Measurements from ENCODE around the gene TRANK1. TPM values are rescaled to one million over a fixed set of nuclear protein-coding genes. Genes with fewer than 3 reads are reported as not detected.

The TRANK1 gene
- total RNA-seq, 5 donors from 2014 or later (not counting 1 experiment from before 2014, with no cell fraction given): 96.0 to 160 (median 127) TPM

GRCh38 chr3:36815375-36815774 lies 129.5 kb downstream of the TRANK1 start:
- 98% methylated on average over 5 of the region's 9 CpGs for WGBS (ENCODE audit: insufficient coverage)
- Histone ChIP-seq H3K4me1 (ENCODE audit: control insufficient read depth in 1 of 2, extremely low read depth in 1 of 2, insufficient read depth in 2 of 2, low read length in 2 of 2) (no peaks in the 10 kb centered on the region), H3K4me3 (ENCODE audit: control insufficient read depth in 1 of 2, extremely low read depth in 1 of 2, low read length in 1 of 2) (no peak overlapping the region), H3K36me3 (ENCODE audit: control insufficient read depth in 2 of 2, extremely low read depth in 1 of 2, insufficient read depth in 1 of 2, low read length in 1 of 2) (no peaks in the 10 kb centered on the region), H3K27ac (ENCODE audit: low read length) (no peak overlapping the region), H3K9me3 (no peaks in the 10 kb centered on the region), H3K27me3 (replicated peaks in 1 of 2; ENCODE audit: control insufficient read depth in 2 of 2, extremely low read depth in 1 of 2, insufficient read depth in 2 of 2, low read length in 1 of 2) (no peaks in the 10 kb centered on the region)
- peaks cover 2 to 4% of the 10 kb centered on the region in 2 donors for H3K27me3 Mint-ChIP-seq
- H3K4me3 Mint-ChIP-seq: no peak overlapping the region
- H3K4me1 Mint-ChIP-seq: no peaks in the 10 kb centered on the region
- H3K27ac Mint-ChIP-seq: no peak overlapping the region
- DNase-seq: no peak
- no peaks in the 10 kb centered on the region for H3K9me3 Mint-ChIP-seq
- ATAC-seq (replicated peaks in 1 of 4): no peak
- ChIA-PET POLR2A (no interaction called here), CTCF (no interaction called here)
- no peaks in the 10 kb centered on the region for H3K36me3 Mint-ChIP-seq

- no peak for DNase-seq
- Histone ChIP-seq H3K36me3 (ENCODE audit: control insufficient read depth in 2 of 2, extremely low read depth in 1 of 2, insufficient read depth in 1 of 2, low read length in 1 of 2) (no peaks in the 10 kb centered on the region), H3K27ac (ENCODE audit: low read length) (no peak overlapping the region), H3K9me3 (no peaks in the 10 kb centered on the region), H3K4me3 (ENCODE audit: control insufficient read depth in 1 of 2, extremely low read depth in 1 of 2, low read length in 1 of 2) (no peak overlapping the region), H3K4me1 (ENCODE audit: control insufficient read depth in 1 of 2, extremely low read depth in 1 of 2, insufficient read depth in 2 of 2, low read length in 2 of 2) (no peaks in the 10 kb centered on the region), H3K27me3 (replicated peaks in 1 of 2; ENCODE audit: control insufficient read depth in 2 of 2, extremely low read depth in 1 of 2, insufficient read depth in 2 of 2, low read length in 1 of 2) (no peaks in the 10 kb centered on the region)
- ChIA-PET CTCF (no interaction called here), POLR2A (no interaction called here)
- Mint-ChIP-seq H3K4me3 (no peak overlapping the region), H3K27me3 (peaks cover 2 to 4% of the 10 kb centered on the region in 2 donors), H3K9me3 (no peaks in the 10 kb centered on the region), H3K4me1 (no peaks in the 10 kb centered on the region), H3K36me3 (no peaks in the 10 kb centered on the region), H3K27ac (no peak overlapping the region)
- ATAC-seq (replicated peaks in 1 of 4): no peak
- WGBS (ENCODE audit: insufficient coverage): 92% methylated on average over 3 of the region's 4 CpGs
Measured at GRCh38 chr3:36814776-36815175, 130.1 kb downstream of the TRANK1 start.

GRCh38 chr3:36814066-36814717 lies 130.7 kb downstream of the TRANK1 start:
- ATAC-seq (replicated peaks in 1 of 4) (no peak), DNase-seq (no peak)
- H3K27me3 ChIP-seq (replicated peaks in 1 of 2; ENCODE audit: control insufficient read depth in 2 of 2, extremely low read depth in 1 of 2, insufficient read depth in 2 of 2, low read length in 1 of 2): no peaks in the 10 kb centered on the region
- Mint-ChIP-seq H3K36me3 (no peaks in the 10 kb centered on the region), H3K27ac (no peak overlapping the region), H3K27me3 (peaks cover 2 to 4% of the 10 kb centered on the region in 2 donors), H3K4me3 (no peak overlapping the region), H3K4me1 (no peaks in the 10 kb centered on the region), H3K9me3 (no peaks in the 10 kb centered on the region)
- ChIA-PET POLR2A (no interaction called here), CTCF (no interaction called here)
- no peaks in the 10 kb centered on the region for H3K36me3 ChIP-seq (ENCODE audit: control insufficient read depth in 2 of 2, extremely low read depth in 1 of 2, insufficient read depth in 1 of 2, low read length in 1 of 2)
- 86% methylated on average over 7 of the region's 7 CpGs for WGBS (ENCODE audit: insufficient coverage)
- no peak overlapping the region for H3K4me3 ChIP-seq (ENCODE audit: control insufficient read depth in 1 of 2, extremely low read depth in 1 of 2, low read length in 1 of 2)
- no peaks in the 10 kb centered on the region for H3K9me3 ChIP-seq
- no peaks in the 10 kb centered on the region for H3K4me1 ChIP-seq (ENCODE audit: control insufficient read depth in 1 of 2, extremely low read depth in 1 of 2, insufficient read depth in 2 of 2, low read length in 2 of 2)
- no peak overlapping the region for H3K27ac ChIP-seq (ENCODE audit: low read length)

- no peaks in the 10 kb centered on the region for H3K27me3 ChIP-seq (replicated peaks in 1 of 2; ENCODE audit: control insufficient read depth in 2 of 2, extremely low read depth in 1 of 2, insufficient read depth in 2 of 2, low read length in 1 of 2)
- H3K9me3 Mint-ChIP-seq: no peaks in the 10 kb centered on the region
- H3K4me3 ChIP-seq (ENCODE audit: control insufficient read depth in 1 of 2, extremely low read depth in 1 of 2, low read length in 1 of 2): no peak overlapping the region
- no peak for DNase-seq
- no peak for ATAC-seq (replicated peaks in 1 of 4)
- H3K27ac Mint-ChIP-seq: no peak overlapping the region
- no peaks in the 10 kb centered on the region for H3K4me1 Mint-ChIP-seq
- POLR2A ChIA-PET: no interaction called here
- WGBS (ENCODE audit: insufficient coverage): 71% methylated on average over 4 of the region's 6 CpGs
- H3K27me3 Mint-ChIP-seq: peaks cover 2 to 4% of the 10 kb centered on the region in 2 donors
- no peaks in the 10 kb centered on the region for H3K9me3 ChIP-seq
- no peaks in the 10 kb centered on the region for H3K4me1 ChIP-seq (ENCODE audit: control insufficient read depth in 1 of 2, extremely low read depth in 1 of 2, insufficient read depth in 2 of 2, low read length in 2 of 2)
- CTCF ChIA-PET: interaction anchor here in 1 of 2 donors (0.7 kb wide), 1 partner anchor 18 kb away, joined by 6 read pairs; no protein-coding TSS in a partner anchor
- no peaks in the 10 kb centered on the region for H3K36me3 ChIP-seq (ENCODE audit: control insufficient read depth in 2 of 2, extremely low read depth in 1 of 2, insufficient read depth in 1 of 2, low read length in 1 of 2)
- no peaks in the 10 kb centered on the region for H3K36me3 Mint-ChIP-seq
- no peak overlapping the region for H3K27ac ChIP-seq (ENCODE audit: low read length)
- no peak overlapping the region for H3K4me3 Mint-ChIP-seq
Measured at GRCh38 chr3:36813305-36813704, 131.5 kb downstream of the TRANK1 start.

GRCh38 chr3:36812240-36812639 lies 132.6 kb downstream of the TRANK1 start:
- Mint-ChIP-seq H3K27me3 (peaks cover 2 to 5% of the 10 kb centered on the region in 2 donors), H3K27ac (no peak overlapping the region), H3K4me1 (no peaks in the 10 kb centered on the region), H3K9me3 (no peaks in the 10 kb centered on the region), H3K36me3 (no peaks in the 10 kb centered on the region), H3K4me3 (no peak overlapping the region)
- no peaks in the 10 kb centered on the region for H3K9me3 ChIP-seq
- ATAC-seq (replicated peaks in 1 of 4): no peak
- WGBS (ENCODE audit: insufficient coverage): 82% methylated on average over 1 of the region's 1 CpG
- H3K36me3 ChIP-seq (ENCODE audit: control insufficient read depth in 2 of 2, extremely low read depth in 1 of 2, insufficient read depth in 1 of 2, low read length in 1 of 2): no peaks in the 10 kb centered on the region
- DNase-seq: no peak
- POLR2A ChIA-PET: no interaction called here
- no peaks in the 10 kb centered on the region for H3K27me3 ChIP-seq (replicated peaks in 1 of 2; ENCODE audit: control insufficient read depth in 2 of 2, extremely low read depth in 1 of 2, insufficient read depth in 2 of 2, low read length in 1 of 2)
- H3K4me3 ChIP-seq (ENCODE audit: control insufficient read depth in 1 of 2, extremely low read depth in 1 of 2, low read length in 1 of 2): no peak overlapping the region
- CTCF ChIA-PET: interaction anchor here in 1 of 2 donors (0.9 kb wide), 1 partner anchor 14 kb away, joined by 3 read pairs; no protein-coding TSS in a partner anchor
- no peaks in the 10 kb centered on the region for H3K4me1 ChIP-seq (ENCODE audit: control insufficient read depth in 1 of 2, extremely low read depth in 1 of 2, insufficient read depth in 2 of 2, low read length in 2 of 2)
- no peak overlapping the region for H3K27ac ChIP-seq (ENCODE audit: low read length)

- no peak for ATAC-seq (replicated peaks in 1 of 4)
- Histone ChIP-seq H3K27me3 (replicated peaks in 1 of 2; ENCODE audit: control insufficient read depth in 2 of 2, extremely low read depth in 1 of 2, insufficient read depth in 2 of 2, low read length in 1 of 2) (no peaks in the 10 kb centered on the region), H3K4me1 (ENCODE audit: control insufficient read depth in 1 of 2, extremely low read depth in 1 of 2, insufficient read depth in 2 of 2, low read length in 2 of 2) (no peaks in the 10 kb centered on the region), H3K9me3 (no peaks in the 10 kb centered on the region), H3K4me3 (ENCODE audit: control insufficient read depth in 1 of 2, extremely low read depth in 1 of 2, low read length in 1 of 2) (no peak overlapping the region), H3K27ac (ENCODE audit: low read length) (no peak overlapping the region), H3K36me3 (ENCODE audit: control insufficient read depth in 2 of 2, extremely low read depth in 1 of 2, insufficient read depth in 1 of 2, low read length in 1 of 2) (no peaks in the 10 kb centered on the region)
- Mint-ChIP-seq H3K36me3 (no peaks in the 10 kb centered on the region), H3K4me1 (no peaks in the 10 kb centered on the region), H3K4me3 (no peak overlapping the region), H3K9me3 (peaks cover 0 to 1% (median 0%) of the 10 kb centered on the region in 3 donors), H3K27ac (no peak overlapping the region), H3K27me3 (peaks cover 6 to 9% of the 10 kb centered on the region in 2 donors)
- POLR2A ChIA-PET: no interaction called here
- no peak for DNase-seq
- CTCF ChIA-PET: interaction anchor here in 1 of 2 donors (0.9 kb wide), 1 partner anchor 14 kb away, joined by 3 read pairs; no protein-coding TSS in a partner anchor
- no CpG with 5 or more reads among the region's 2 CpGs for WGBS (ENCODE audit: insufficient coverage)
Measured at GRCh38 chr3:36811768-36812167, 133.1 kb downstream of the TRANK1 start.

All from T-cell (primary cell).